ENCODE data around the gene PTGES3L. TPM values are rescaled to one million over a fixed set of nuclear protein-coding genes. Genes with fewer than 3 reads are reported as not detected.

Gene PTGES3L
- total and polyA plus RNA-seq, 2 of the 13 experiments (the other 11 are each of a cell fraction or from before 2014, with no cell fraction given) = 1.2 to 2.9 TPM

GRCh38 chr17:42997984-42998938 is 18.4 kb upstream of the PTGES3L start, which contains the start of gene RPL27 (continued):
- TF ChIP-seq, protein P1, sequence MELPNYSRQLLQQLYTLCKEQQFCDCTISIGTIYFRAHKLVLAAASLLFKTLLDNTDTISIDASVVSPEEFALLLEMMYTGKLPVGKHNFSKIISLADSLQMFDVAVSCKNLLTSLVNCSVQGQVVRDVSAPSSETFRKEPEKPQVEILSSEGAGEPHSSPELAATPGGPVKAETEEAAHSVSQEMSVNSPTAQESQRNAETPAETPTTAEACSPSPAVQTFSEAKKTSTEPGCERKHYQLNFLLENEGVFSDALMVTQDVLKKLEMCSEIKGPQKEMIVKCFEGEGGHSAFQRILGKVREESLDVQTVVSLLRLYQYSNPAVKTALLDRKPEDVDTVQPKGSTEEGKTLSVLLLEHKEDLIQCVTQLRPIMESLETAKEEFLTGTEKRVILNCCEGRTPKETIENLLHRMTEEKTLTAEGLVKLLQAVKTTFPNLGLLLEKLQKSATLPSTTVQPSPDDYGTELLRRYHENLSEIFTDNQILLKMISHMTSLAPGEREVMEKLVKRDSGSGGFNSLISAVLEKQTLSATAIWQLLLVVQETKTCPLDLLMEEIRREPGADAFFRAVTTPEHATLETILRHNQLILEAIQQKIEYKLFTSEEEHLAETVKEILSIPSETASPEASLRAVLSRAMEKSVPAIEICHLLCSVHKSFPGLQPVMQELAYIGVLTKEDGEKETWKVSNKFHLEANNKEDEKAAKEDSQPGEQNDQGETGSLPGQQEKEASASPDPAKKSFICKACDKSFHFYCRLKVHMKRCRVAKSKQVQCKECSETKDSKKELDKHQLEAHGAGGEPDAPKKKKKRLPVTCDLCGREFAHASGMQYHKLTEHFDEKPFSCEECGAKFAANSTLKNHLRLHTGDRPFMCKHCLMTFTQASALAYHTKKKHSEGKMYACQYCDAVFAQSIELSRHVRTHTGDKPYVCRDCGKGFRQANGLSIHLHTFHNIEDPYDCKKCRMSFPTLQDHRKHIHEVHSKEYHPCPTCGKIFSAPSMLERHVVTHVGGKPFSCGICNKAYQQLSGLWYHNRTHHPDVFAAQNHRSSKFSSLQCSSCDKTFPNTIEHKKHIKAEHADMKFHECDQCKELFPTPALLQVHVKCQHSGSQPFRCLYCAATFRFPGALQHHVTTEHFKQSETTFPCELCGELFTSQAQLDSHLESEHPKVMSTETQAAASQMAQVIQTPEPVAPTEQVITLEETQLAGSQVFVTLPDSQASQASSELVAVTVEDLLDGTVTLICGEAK (IDR thresholded peaks at IDR 0.05) = peak; percentile 100
- TF ChIP-seq, protein P1 (CRISPR knock-in tag; IDR thresholded peaks at IDR 0.05) = peak; percentile 100
- TF ChIP-seq RXRA (CRISPR knock-in tag; IDR thresholded peaks at IDR 0.05) = peak; percentile 89
- no peak for TF ChIP-seq SMARCC2 (IDR thresholded peaks at IDR 0.05)
- peak; percentile 87 for TF ChIP-seq GABPA (IDR thresholded peaks at IDR 0.05; ENCODE audit: low read depth, low read length)
- TF ChIP-seq GABPA (CRISPR knock-in tag; IDR thresholded peaks at IDR 0.05; ENCODE audit: low read depth) = peak; percentile 99
- TF ChIP-seq SRF (IDR thresholded peaks at IDR 0.05; ENCODE audit: low read depth, low read length) = 0 out of 2 replicates have a peak, but pooled peaks have one; percentile 40
- TF ChIP-seq, protein P2, sequence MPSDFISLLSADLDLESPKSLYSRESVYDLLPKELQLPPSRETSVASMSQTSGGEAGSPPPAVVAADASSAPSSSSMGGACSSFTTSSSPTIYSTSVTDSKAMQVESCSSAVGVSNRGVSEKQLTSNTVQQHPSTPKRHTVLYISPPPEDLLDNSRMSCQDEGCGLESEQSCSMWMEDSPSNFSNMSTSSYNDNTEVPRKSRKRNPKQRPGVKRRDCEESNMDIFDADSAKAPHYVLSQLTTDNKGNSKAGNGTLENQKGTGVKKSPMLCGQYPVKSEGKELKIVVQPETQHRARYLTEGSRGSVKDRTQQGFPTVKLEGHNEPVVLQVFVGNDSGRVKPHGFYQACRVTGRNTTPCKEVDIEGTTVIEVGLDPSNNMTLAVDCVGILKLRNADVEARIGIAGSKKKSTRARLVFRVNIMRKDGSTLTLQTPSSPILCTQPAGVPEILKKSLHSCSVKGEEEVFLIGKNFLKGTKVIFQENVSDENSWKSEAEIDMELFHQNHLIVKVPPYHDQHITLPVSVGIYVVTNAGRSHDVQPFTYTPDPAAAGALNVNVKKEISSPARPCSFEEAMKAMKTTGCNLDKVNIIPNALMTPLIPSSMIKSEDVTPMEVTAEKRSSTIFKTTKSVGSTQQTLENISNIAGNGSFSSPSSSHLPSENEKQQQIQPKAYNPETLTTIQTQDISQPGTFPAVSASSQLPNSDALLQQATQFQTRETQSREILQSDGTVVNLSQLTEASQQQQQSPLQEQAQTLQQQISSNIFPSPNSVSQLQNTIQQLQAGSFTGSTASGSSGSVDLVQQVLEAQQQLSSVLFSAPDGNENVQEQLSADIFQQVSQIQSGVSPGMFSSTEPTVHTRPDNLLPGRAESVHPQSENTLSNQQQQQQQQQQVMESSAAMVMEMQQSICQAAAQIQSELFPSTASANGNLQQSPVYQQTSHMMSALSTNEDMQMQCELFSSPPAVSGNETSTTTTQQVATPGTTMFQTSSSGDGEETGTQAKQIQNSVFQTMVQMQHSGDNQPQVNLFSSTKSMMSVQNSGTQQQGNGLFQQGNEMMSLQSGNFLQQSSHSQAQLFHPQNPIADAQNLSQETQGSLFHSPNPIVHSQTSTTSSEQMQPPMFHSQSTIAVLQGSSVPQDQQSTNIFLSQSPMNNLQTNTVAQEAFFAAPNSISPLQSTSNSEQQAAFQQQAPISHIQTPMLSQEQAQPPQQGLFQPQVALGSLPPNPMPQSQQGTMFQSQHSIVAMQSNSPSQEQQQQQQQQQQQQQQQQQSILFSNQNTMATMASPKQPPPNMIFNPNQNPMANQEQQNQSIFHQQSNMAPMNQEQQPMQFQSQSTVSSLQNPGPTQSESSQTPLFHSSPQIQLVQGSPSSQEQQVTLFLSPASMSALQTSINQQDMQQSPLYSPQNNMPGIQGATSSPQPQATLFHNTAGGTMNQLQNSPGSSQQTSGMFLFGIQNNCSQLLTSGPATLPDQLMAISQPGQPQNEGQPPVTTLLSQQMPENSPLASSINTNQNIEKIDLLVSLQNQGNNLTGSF (CRISPR knock-in tag; IDR thresholded peaks at IDR 0.05) = no peak
- peak; percentile 100 for TF ChIP-seq ZNF350 (CRISPR knock-in tag; IDR thresholded peaks at IDR 0.05; ENCODE audit: borderline replicate concordance, low read depth)
- TF ChIP-seq XBP1 (CRISPR knock-in tag; IDR thresholded peaks at IDR 0.05) = no peak; the same call in 1 of the 2 replicates

Measured in HepG2 (cell line).